GM12878 (cell line): Measurements from ENCODE around the gene ABHD17C. TPM values are rescaled to one million over a fixed set of nuclear protein-coding genes. Genes with fewer than 3 reads are reported as not detected.

Experiments used
- ATAC-seq: fragments of 200-7000 bp; cut with Tn5 transposase; 3 replicates; pipeline ENCODE4 v1.9.1; 2020; ENCODE audit warnings: mild to moderate bottlenecking, moderate library complexity
- BruUV-seq: library from RNA; stranded (reverse); fragments of 400-500 nt; replicated peaks from 2 replicates; lab custom pipeline; 2021; lab: Mats Ljungman, UMichigan
- CTCF ChIA-PET: fragments of 300-600 bp; sonication (Branson Sonifier 250); formaldehyde crosslinking; extraction: SDS; loops from one replicate; lab custom pipeline; 2021; ENCODE audit warnings: inconsistent platforms; lab: Yijun Ruan, JAX
- POLR2A ChIA-PET: fragments of 350-600 bp; formaldehyde crosslinking; extraction: SDS; loops from one replicate; lab custom pipeline; 2021; ENCODE audit warnings: inconsistent platforms; lab: Charles Lee
- RAD21 ChIA-PET: fragments of 300-600 bp; sonication (Branson Sonifier 250); formaldehyde crosslinking; loops from one replicate; lab custom pipeline; 2023; ENCODE audit warnings: antibody characterized with exemption; ENCODE audit not compliant: unreplicated experiment; lab: Charles Lee
- SMC1A ChIA-PET: fragments of 300-600 bp; sonication (Branson Sonifier 250); formaldehyde crosslinking; loops from one replicate; lab custom pipeline; 2023; ENCODE audit not compliant: unreplicated experiment, uncharacterized antibody; lab: Charles Lee
- DNase-seq: peaks from one replicate; pipeline ENCODE4 v3.0.0-alpha.2; 2011; ENCODE audit warnings: low read depth, low spot score
- FAIRE-seq: peaks from 3 replicates; lab custom pipeline; 2011; peaks lifted over from hg19 to GRCh38; lab: Jason Lieb, UNC
- H2AFZ ChIP-seq: 2 replicates; pipeline ENCODE4 v1.6.0; 2011; ENCODE audit warnings: low read depth, low read length, control low read depth; ENCODE audit not compliant: control insufficient read depth
- H3K27ac ChIP-seq: 2 replicates; pipeline ENCODE4 v1.5.1; 2011; ENCODE audit warnings: control low read depth; ENCODE audit not compliant: control insufficient read depth, insufficient read depth
- H3K27me3 ChIP-seq, 2 experiments: replicated peaks in 1 of 2; 2 replicates each; pipeline versions ENCODE4 v1.6.0 to v1.6.1; 2011; ENCODE audit warnings: low read length in 1 of 2; ENCODE audit not compliant: control insufficient read depth in 2 of 2, insufficient read depth in 2 of 2
- H3K36me3 ChIP-seq, 2 experiments: 2 replicates each; pipeline ENCODE4 v1.5.1; 2011; ENCODE audit warnings: low read length in 1 of 2; ENCODE audit not compliant: control insufficient read depth in 2 of 2, insufficient read depth in 2 of 2
- H3K4me1 ChIP-seq: 2 replicates; pipeline ENCODE4 v1.6.1; 2011; ENCODE audit warnings: mild to moderate bottlenecking, low read length, moderate library complexity, mixed read lengths; ENCODE audit not compliant: control insufficient read depth, insufficient read depth
- H3K4me2 ChIP-seq: 2 replicates; pipeline ENCODE4 v1.6.0; 2011; ENCODE audit warnings: control low read depth; ENCODE audit not compliant: control insufficient read depth, insufficient read depth
- H3K4me3 ChIP-seq: fragments of 200-600 bp; sonication (generic); 2 replicates; pipeline ENCODE4 v1.5.1; 2016
- H3K79me2 ChIP-seq: 2 replicates; pipeline ENCODE4 v1.6.0; 2011; ENCODE audit warnings: low read length; ENCODE audit not compliant: control insufficient read depth, insufficient read depth
- H3K9ac ChIP-seq: 2 replicates; pipeline ENCODE4 v1.8.0; 2011; ENCODE audit warnings: low read length, control low read depth, mixed read lengths; ENCODE audit not compliant: control insufficient read depth, insufficient read depth
- H3K9me3 ChIP-seq: replicated peaks from 3 replicates; pipeline ENCODE4 v1.5.1; 2011; ENCODE audit warnings: mild to moderate bottlenecking, low read length; ENCODE audit not compliant: control insufficient read depth, insufficient read depth
- H4K20me1 ChIP-seq: 2 replicates; pipeline ENCODE4 v1.6.0; 2011; ENCODE audit not compliant: control insufficient read depth, insufficient read depth
- BCL3 ChIP-seq: IDR thresholded peaks from 2 replicates; pipeline ENCODE4 v1.6.1; 2011; ENCODE audit warnings: borderline replicate concordance, low read depth, mild to moderate bottlenecking, moderate library complexity, low read length; ENCODE audit not compliant: insufficient read depth, poor library complexity, severe bottlenecking
- CBX5 ChIP-seq: sonication (generic); IDR thresholded peaks from 2 replicates; pipeline ENCODE4 v1.6.1; 2016; ENCODE audit warnings: low read depth, moderate library complexity, mild to moderate bottlenecking, inconsistent platforms
- MTA3 ChIP-seq: IDR thresholded peaks from 2 replicates; pipeline ENCODE4 v1.6.1; 2012; ENCODE audit warnings: low read length, inconsistent platforms, borderline replicate concordance
- RB1 ChIP-seq: fragments of 450-650 bp; formaldehyde crosslinking; IDR thresholded peaks from 2 replicates; pipeline ENCODE4 v1.6.1; 2017; ENCODE audit warnings: mild to moderate bottlenecking, borderline replicate concordance
- STAT1 ChIP-seq: fragments of 450-650 bp; conservative IDR thresholded peaks from 2 replicates; pipeline ENCODE4 v1.6.1; 2014; ENCODE audit warnings: antibody characterized with exemption, mild to moderate bottlenecking
- TCF12 ChIP-seq: IDR thresholded peaks from 2 replicates; pipeline ENCODE4 v1.6.1; 2011; ENCODE audit warnings: low read depth, mild to moderate bottlenecking, low read length
- ZBTB4 ChIP-seq: fragments of 450-650 bp; formaldehyde crosslinking; IDR thresholded peaks from 2 replicates; pipeline ENCODE4 v1.4.0; 2022; ENCODE audit warnings: mild to moderate bottlenecking, moderate library complexity
- WGBS: methylation state at CpG from one replicate; pipeline ENCODE4 v1.1.6; 2016; ENCODE audit warnings: low lambda C conversion rate; ENCODE audit not compliant: insufficient replicate concordance, insufficient coverage; ENCODE audit errors: missing lambda C conversion rate; 5-methylcytosine and 5-hydroxymethylcytosine counted together
- in situ Hi-C: fragments of 300-500 bp; cut with MboI; formaldehyde crosslinking; loops from 9 replicates; pipeline ENCODE4 v1.14.3; 2018; ENCODE audit warnings: mixed read lengths
- intact Hi-C: fragments of 100-400 bp; cut with micrococcal nuclease; formaldehyde crosslinking; loops from one replicate; pipeline ENCODE4 v1.14.2; 2022; ENCODE audit not compliant: unreplicated experiment
- polyA plus RNA-seq, 11 experiments: library from polyadenylated mRNA; depleted of rRNA in 4 of 11; unstranded in 6 of 11; stranded (reverse) in 5 of 11; fragments of >200 nt; fragmentation: Nextera tagmentation in 4 of 11; fragmentation: Illumina TruSeq in 1 of 11; extraction: Ambion mirVana in 4 of 11; extraction: Trizol in 1 of 11; gene quantifications; 1 replicate in 1 of 11; 2 replicates in 10 of 11; pipeline versions ENCODE4 v1.2.1 to v1.2.3, GENCODE V29; 2011 to 2016; ENCODE audit warnings: inconsistent platforms in 2 of 11, missing spikeins in 2 of 11, low read depth in 1 of 11
- total RNA-seq, 4 experiments: library from RNA; depleted of rRNA in 3 of 4; stranded (reverse); fragments of >200 nt in 3 of 4; fragmentation: Illumina TruSeq in 1 of 4; extraction: Trizol in 1 of 4; gene quantifications; 2 replicates each; pipeline versions ENCODE4 v1.2.1 to v1.2.3, GENCODE V29; 2013 to 2021

ABHD17C gene
- total and polyA plus RNA-seq, 10 of the 15 experiments (the other 5 are each of a cell fraction or from before 2014, with no cell fraction given), result 0.92 to 11.4 (median 5.5) TPM

GRCh38 chr15:80755885-80756284 is 60.8 kb downstream of the ABHD17C start:
- 23% methylated on average over 3 of the region's 3 CpGs for WGBS
- BruUV-seq, result no TSS peak
- ChIA-PET CTCF (no interaction called here), POLR2A (no interaction called here), SMC1A (no interaction called here), RAD21 (no interaction called here)
- Histone ChIP-seq H4K20me1 (no peaks in the 10 kb centered on the region), H3K27me3 (no peaks in the 10 kb centered on the region), H3K9me3 (no peaks in the 10 kb centered on the region), H3K4me2 (no peak overlapping the region), H3K36me3 (no peaks in the 10 kb centered on the region; a peak in 2 of 4 replicates), H3K9ac (no peak overlapping the region), H3K79me2 (no peaks in the 10 kb centered on the region), H2AFZ (no peak overlapping the region), H3K27ac (no peak overlapping the region), H3K4me3 (no peak overlapping the region), H3K4me1 (no peaks in the 10 kb centered on the region)
- FAIRE-seq (no peak), ATAC-seq (no peak), DNase-seq (no peak)
- in situ Hi-C loops, result no loop called here
- no peak for TF ChIP-seq CBX5
- no peak for TF ChIP-seq RB1
- no peak for TF ChIP-seq TCF12
- TF ChIP-seq STAT1, result no peak
- TF ChIP-seq ZBTB4, result no peak
- TF ChIP-seq MTA3, result no peak
- no peak for TF ChIP-seq BCL3
- intact Hi-C loops, result no loop called here
